IMR-90 (cell line): ENCODE results near the gene PTGES. TPM values are rescaled to one million over a fixed set of nuclear protein-coding genes. Genes with fewer than 3 reads are reported as not detected.

Source experiments
- ATAC-seq: fragments of 200-7000 bp; cut with Tn5 transposase; 2 replicates; pipeline ENCODE4 v1.9.1; 2020; ENCODE audit warnings: low read depth, mild to moderate bottlenecking, moderate library complexity
- BruUV-seq: library from RNA; stranded (reverse); fragments of 400-500 nt; replicated peaks from 2 replicates; lab custom pipeline; 2021; lab: Mats Ljungman, UMichigan
- CTCF ChIA-PET: fragments of 300-600 bp; formaldehyde crosslinking; extraction: SDS; loops from one replicate; lab custom pipeline; 2021; ENCODE audit warnings: antibody characterized with exemption; lab: Yijun Ruan, JAX
- POLR2A ChIA-PET: fragments of 300-600 bp; sonication (Branson Sonifier 250); formaldehyde crosslinking; loops from one replicate; lab custom pipeline; 2022; ENCODE audit warnings: antibody characterized with exemption; ENCODE audit not compliant: unreplicated experiment; lab: Charles Lee
- DNase-seq: peaks from one replicate; pipeline ENCODE4 v3.0.0; 2013
- H2AFZ ChIP-seq: replicated peaks from 2 replicates; pipeline ENCODE3; 2013; ENCODE audit warnings: low read length, mild to moderate bottlenecking; ENCODE audit not compliant: poor library complexity
- H2AK5ac ChIP-seq: 2 replicates; pipeline ENCODE4 v1.6.1; 2013; ENCODE audit warnings: low read depth, low read length, inconsistent platforms
- H2AK9ac ChIP-seq: replicated peaks from 2 replicates; pipeline ENCODE3; 2013; ENCODE audit warnings: mild to moderate bottlenecking, low read depth, low read length, moderate library complexity; ENCODE audit not compliant: poor library complexity
- H2BK120ac ChIP-seq: 2 replicates; pipeline ENCODE4 v1.6.1; 2013; ENCODE audit warnings: low read depth, low read length, inconsistent platforms
- H2BK15ac ChIP-seq: 3 replicates; pipeline ENCODE4 v1.6.1; 2013; ENCODE audit warnings: low read depth, low read length, inconsistent platforms
- H2BK20ac ChIP-seq: 2 replicates; pipeline ENCODE4 v1.6.1; 2013; ENCODE audit warnings: low read depth, mild to moderate bottlenecking, inconsistent platforms, low read length, moderate library complexity
- H2BK5ac ChIP-seq: 2 replicates; pipeline ENCODE4 v1.6.1; 2013; ENCODE audit warnings: mild to moderate bottlenecking, low read depth, low read length, inconsistent platforms; ENCODE audit not compliant: poor library complexity, severe bottlenecking
- H3K14ac ChIP-seq: replicated peaks from 2 replicates; pipeline ENCODE4 v1.6.1; 2013; ENCODE audit warnings: low read depth, low read length, inconsistent platforms
- H3K18ac ChIP-seq: 2 replicates; pipeline ENCODE4 v1.6.1; 2013; ENCODE audit warnings: low read depth, low read length, control low read depth
- H3K23ac ChIP-seq: 2 replicates; pipeline ENCODE4 v1.6.1; 2013; ENCODE audit warnings: low read depth, low read length, inconsistent platforms
- H3K27ac ChIP-seq: 2 replicates; pipeline ENCODE4 v1.5.1; 2013; ENCODE audit warnings: mild to moderate bottlenecking, control low read depth, low read length; ENCODE audit not compliant: insufficient read depth
- H3K27me3 ChIP-seq: 2 replicates; pipeline ENCODE4 v1.6.1; 2013; ENCODE audit warnings: low read length; ENCODE audit not compliant: control insufficient read depth, insufficient read depth
- H3K36me3 ChIP-seq: 2 replicates; pipeline ENCODE4 v1.6.1; 2013; ENCODE audit warnings: low read length, mixed read lengths; ENCODE audit not compliant: control insufficient read depth, insufficient read depth
- H3K4ac ChIP-seq: 2 replicates; pipeline ENCODE4 v1.6.1; 2013; ENCODE audit warnings: low read depth, low read length, inconsistent platforms
- H3K4me1 ChIP-seq: 2 replicates; pipeline ENCODE4 v1.6.1; 2013; ENCODE audit warnings: low read length, mixed read lengths; ENCODE audit not compliant: control insufficient read depth, insufficient read depth
- H3K4me2 ChIP-seq: 2 replicates; pipeline ENCODE4 v1.6.1; 2013; ENCODE audit warnings: low read depth, mild to moderate bottlenecking, control low read depth, low read length, moderate library complexity
- H3K4me3 ChIP-seq: 2 replicates; pipeline ENCODE4 v1.5.1; 2013; ENCODE audit warnings: low read depth, mild to moderate bottlenecking, control low read depth, low read length, moderate library complexity; ENCODE audit not compliant: insufficient read depth
- H3K56ac ChIP-seq: 2 replicates; pipeline ENCODE4 v1.6.1; 2013; ENCODE audit warnings: low read length, inconsistent platforms; ENCODE audit not compliant: insufficient read depth; ENCODE audit errors: extremely low read depth
- H3K79me1 ChIP-seq, 2 experiments: 2 replicates each; pipeline ENCODE4 v1.6.1; 2013; ENCODE audit warnings: low read length in 2 of 2, inconsistent platforms in 1 of 2, low read depth in 1 of 2
- H3K9ac ChIP-seq: 2 replicates; pipeline ENCODE4 v1.6.1; 2013; ENCODE audit warnings: low read depth, low read length, control low read depth
- H3K9me1 ChIP-seq: 2 replicates; pipeline ENCODE4 v1.6.1; 2013; ENCODE audit warnings: low read length, inconsistent platforms; ENCODE audit not compliant: insufficient read depth
- H3K9me3 ChIP-seq: 2 replicates; pipeline ENCODE4 v1.6.1; 2013; ENCODE audit warnings: low read length; ENCODE audit not compliant: control insufficient read depth, insufficient read depth
- H4K20me1 ChIP-seq: 2 replicates; pipeline ENCODE4 v1.6.1; 2013; ENCODE audit warnings: low read length, inconsistent platforms; ENCODE audit not compliant: insufficient read depth
- H4K5ac ChIP-seq: 2 replicates; pipeline ENCODE4 v1.6.1; 2013; ENCODE audit warnings: mild to moderate bottlenecking, low read depth, low read length, control low read depth
- H4K8ac ChIP-seq, 2 experiments: 2 replicates each; pipeline ENCODE4 v1.6.1; 2013; ENCODE audit warnings: low read depth in 2 of 2, low read length in 2 of 2, control low read depth in 1 of 2, inconsistent platforms in 1 of 2
- H4K91ac ChIP-seq: 2 replicates; pipeline ENCODE4 v1.6.1; 2013; ENCODE audit warnings: low read depth, low read length, inconsistent platforms; ENCODE audit not compliant: insufficient read depth
- MAZ ChIP-seq: IDR thresholded peaks from 2 replicates; pipeline ENCODE4 v1.6.1; 2012; ENCODE audit warnings: low read depth, mild to moderate bottlenecking, low read length, improper control_type of control experiment, moderate library complexity, borderline replicate concordance
- NFE2L2 ChIP-seq: fragments of 150-350 bp; IDR thresholded peaks from 2 replicates; pipeline ENCODE4 v1.6.1; 2016; ENCODE audit warnings: low read depth, mild to moderate bottlenecking, low read length
- WGBS, 2 experiments: methylation state at CpG; one replicate each; pipeline versions ENCODE4 v1.1.5 to v1.1.7; 2013; ENCODE audit warnings: missing lambda C conversion rate in 2 of 2; ENCODE audit not compliant: insufficient read length in 1 of 2; ENCODE audit errors: extremely low coverage in 2 of 2; 5-methylcytosine and 5-hydroxymethylcytosine counted together
- dilution Hi-C: fragments of 300-500 bp; cut with HindIII; formaldehyde crosslinking; loops from one replicate; pipeline ENCODE4 v1.14.3; 2018; ENCODE audit warnings: low sequenced_read_pairs; ENCODE audit not compliant: unreplicated experiment
- in situ Hi-C: fragments of 300-500 bp; cut with MboI; formaldehyde crosslinking; loops from 3 replicates; pipeline ENCODE4 v1.14.3; 2019; ENCODE audit warnings: low sequenced_read_pairs, inconsistent platforms, mixed read lengths
- intact Hi-C: fragments of 100-400 bp; cut with micrococcal nuclease; formaldehyde crosslinking; loops from 2 replicates; pipeline ENCODE4 v1.10.0; 2022
- polyA plus RNA-seq, 3 experiments: library from polyadenylated mRNA; depleted of rRNA; stranded (reverse); fragments of >200 nt; gene quantifications; 2 replicates each; pipeline ENCODE4 v1.2.3, GENCODE V29; 2012; ENCODE audit warnings: low replicate concordance in 1 of 3
- total RNA-seq: library from RNA; depleted of rRNA; stranded (reverse); fragments of >200 nt; gene quantifications from 2 replicates; pipeline ENCODE4 v1.2.3, GENCODE V29; 2012

The PTGES gene
- total and polyA plus RNA-seq, 2 of the 4 experiments (the other 2 are of a cell fraction), result 3.2 to 6.3 TPM

GRCh38 chr9:129701054-129701453, 51.8 kb downstream of the PTGES start:
- ATAC-seq, result no peak
- peaks cover 44 to 85% of the 10 kb centered on the region in 2 experiments for H3K79me1 ChIP-seq
- TF ChIP-seq NFE2L2 (no peak), MAZ (no peak)
- dilution Hi-C loops (no loop called here), in situ Hi-C loops (no loop called here), intact Hi-C loops (no loop called here)
- peak overlapping the region; percentile 21; the same call in 1 of the 2 replicates for H3K27ac ChIP-seq
- peaks cover 24% of the 10 kb centered on the region for H3K9me1 ChIP-seq
- 87% methylated on average over 9 of the region's 11 CpGs; no CpG with 5 or more reads in 1 of the 2 experiments for WGBS, 2 experiments
- DNase-seq, result no peak
- H2BK120ac ChIP-seq, result peak overlapping the region; percentile 67
- no peak overlapping the region for H3K56ac ChIP-seq
- H3K4ac ChIP-seq, result peak overlapping the region; percentile 38
- H2AK5ac ChIP-seq, result peak overlapping the region; percentile 90
- no peak overlapping the region for H3K4me3 ChIP-seq
- no peak overlapping the region for H3K4me2 ChIP-seq
- H3K36me3 ChIP-seq, result peaks cover 10% of the 10 kb centered on the region
- H4K91ac ChIP-seq, result peak overlapping the region; percentile 48
- H3K9ac ChIP-seq, result no peak overlapping the region
- peak overlapping the region; percentile 29; the same call in 1 of the 3 replicates for H2BK15ac ChIP-seq
- H2BK5ac ChIP-seq, result no peak overlapping the region
- H4K5ac ChIP-seq, result peak overlapping the region; percentile 19; the same call in 1 of the 2 replicates
- H4K8ac ChIP-seq, result peak overlapping the region; percentile 7 to 15; a peak in 2 of 4 replicates
- no peak overlapping the region for H2AFZ ChIP-seq
- H3K4me1 ChIP-seq, result peaks cover 42% of the 10 kb centered on the region
- H3K27me3 ChIP-seq, result no peaks in the 10 kb centered on the region
- no peak overlapping the region; the same call in 1 of the 2 replicates for H3K18ac ChIP-seq
- ChIA-PET CTCF (no interaction called here), POLR2A (no interaction called here)
- peak overlapping the region; percentile 52; the same call in 1 of the 2 replicates for H3K14ac ChIP-seq
- H2AK9ac ChIP-seq, result peak overlapping the region; percentile 8
- H4K20me1 ChIP-seq, result no peaks in the 10 kb centered on the region
- H2BK20ac ChIP-seq, result peak overlapping the region; percentile 3; the same call in 1 of the 2 replicates
- H3K9me3 ChIP-seq, result no peaks in the 10 kb centered on the region
- peak overlapping the region; percentile 68; the same call in 1 of the 2 replicates for H3K23ac ChIP-seq
- BruUV-seq, result no TSS peak
